HG02642 (cell line): Measurements from ENCODE around the gene DPP3.
"Not testable (repeated sequence)": the region's sequence is repeated elsewhere in the genome, so short reads cannot be mapped to it uniquely, and the experiment has no call there.

Experiments used
- ATAC-seq: cut with Tn5 transposase; IDR thresholded peaks from one replicate; pipeline ENCODE4 v1.9.1; 2021; ENCODE audit warnings: mild to moderate bottlenecking; ENCODE audit not compliant: unreplicated experiment, poor library complexity

DPP3 gene

GRCh38 chr11:66524304-66525040 lies 44.2 kb downstream of the DPP3 start:
- no peak for ATAC-seq

GRCh38 chr11:66529069-66529468 lies 48.8 kb downstream of the DPP3 start:
- no peak for ATAC-seq

GRCh38 chr11:66529655-66530054 lies 49.4 kb downstream of the DPP3 start:
- no peak for ATAC-seq

- no peak for ATAC-seq
Measured at GRCh38 chr11:66530927-66531709, 50.9 kb downstream of the DPP3 start.

GRCh38 chr11:66531841-66532240 lies 51.6 kb downstream of the DPP3 start:
- no peak for ATAC-seq

GRCh38 chr11:66532784-66533183 lies 52.5 kb downstream of the DPP3 start:
- ATAC-seq = no peak

GRCh38 chr11:66539170-66539869 lies 59.1 kb downstream of the DPP3 start:
- no peak for ATAC-seq

GRCh38 chr11:66539870-66540213 lies 59.6 kb downstream of the DPP3 start:
- no peak for ATAC-seq

- ATAC-seq = not testable (repeated sequence)
Measured at GRCh38 chr11:66540598-66540997, 60.4 kb downstream of the DPP3 start.

- ATAC-seq = no peak
Measured at GRCh38 chr11:66541892-66542291, 61.7 kb downstream of the DPP3 start.

- no peak for ATAC-seq
Measured at GRCh38 chr11:66542362-66542761, 62.1 kb downstream of the DPP3 start.

- ATAC-seq = no peak
Measured at GRCh38 chr11:66543263-66544107, 63.3 kb downstream of the DPP3 start.

GRCh38 chr11:66544952-66545351 lies 64.7 kb downstream of the DPP3 start:
- not testable (repeated sequence) for ATAC-seq

GRCh38 chr11:66545701-66546367 lies 65.6 kb downstream of the DPP3 start, which contains the start of gene ZDHHC24:
TSS of gene ZDHHC24 (minus strand) at chr11:66546048. CDS start at chr11:66546003, 45 bp downstream.
- peak; percentile 86 for ATAC-seq

- no peak for ATAC-seq
Measured at GRCh38 chr11:66546368-66546965, 66.2 kb downstream of the DPP3 start, which contains the start of gene ACTN3. TSS of gene ACTN3 (plus strand) at chr11:66546903. CDS start at chr11:66546938, 35 bp downstream.

- no peak for ATAC-seq
Measured at GRCh38 chr11:66546966-66547661, 66.9 kb downstream of the DPP3 start.

GRCh38 chr11:66547662-66548009 lies 67.4 kb downstream of the DPP3 start:
- ATAC-seq = no peak

- no peak for ATAC-seq
Measured at GRCh38 chr11:66548041-66548440, 67.8 kb downstream of the DPP3 start.
